OCI-M2 (cell line): Measurements from ENCODE around the gene ART1.

Experiments used
- DNase-seq: peaks from one replicate; lab custom pipeline; 2025; ENCODE audit not compliant: unreplicated experiment; lab: John Stamatoyannopoulos, UW

ART1 gene

GRCh38 chr11:3712274-3712673, 67.3 kb downstream of the ART1 start:
- no peak for DNase-seq
